ENCODE results near the gene CACNA1H. TPM values are rescaled to one million over a fixed set of nuclear protein-coding genes. Genes with fewer than 3 reads are reported as not detected.

Gene CACNA1H
- total RNA-seq, 1 experiment from 2014 or later = 0.59 TPM

- Histone ChIP-seq H3K9me3 (no peaks in the 10 kb centered on the region), H3K27me3 (peaks cover 2% of the 10 kb centered on the region; the same call in 1 of the 2 replicates), H3K36me3 (no peaks in the 10 kb centered on the region), H3K4me3 (no peak overlapping the region)
- DNase-seq = no peak
Observed at GRCh38 chr16:1202274-1202673, 49.4 kb downstream of the CACNA1H start.

GRCh38 chr16:1204933-1205332 is 52.0 kb downstream of the CACNA1H start:
- Histone ChIP-seq H3K27me3 (peaks cover 2% of the 10 kb centered on the region; the same call in 1 of the 2 replicates), H3K4me3 (no peak overlapping the region), H3K36me3 (no peaks in the 10 kb centered on the region), H3K9me3 (no peaks in the 10 kb centered on the region)
- DNase-seq = no peak

- Histone ChIP-seq H3K27me3 (peaks cover 2% of the 10 kb centered on the region; the same call in 1 of the 2 replicates), H3K9me3 (no peaks in the 10 kb centered on the region), H3K4me3 (no peak overlapping the region), H3K36me3 (no peaks in the 10 kb centered on the region)
- no peak for DNase-seq
Observed at GRCh38 chr16:1206326-1206725, 53.4 kb downstream of the CACNA1H start.

GRCh38 chr16:1206786-1207185 is 53.9 kb downstream of the CACNA1H start:
- no peaks in the 10 kb centered on the region for H3K36me3 ChIP-seq
- peaks cover 2% of the 10 kb centered on the region; the same call in 1 of the 2 replicates for H3K27me3 ChIP-seq
- H3K4me3 ChIP-seq = no peak overlapping the region
- H3K9me3 ChIP-seq = no peaks in the 10 kb centered on the region
- DNase-seq = no peak

- H3K36me3 ChIP-seq = no peaks in the 10 kb centered on the region
- no peak for DNase-seq
- H3K4me3 ChIP-seq = no peak overlapping the region
- peaks cover 2% of the 10 kb centered on the region; the same call in 1 of the 2 replicates for H3K27me3 ChIP-seq
- H3K9me3 ChIP-seq = no peaks in the 10 kb centered on the region
Observed at GRCh38 chr16:1208239-1208830, 55.4 kb downstream of the CACNA1H start.

- Histone ChIP-seq H3K27me3 (peaks cover 2% of the 10 kb centered on the region; the same call in 1 of the 2 replicates), H3K36me3 (no peaks in the 10 kb centered on the region), H3K9me3 (no peaks in the 10 kb centered on the region), H3K4me3 (no peak overlapping the region)
- no peak for DNase-seq
Observed at GRCh38 chr16:1209081-1209480, 56.2 kb downstream of the CACNA1H start.

GRCh38 chr16:1210461-1210860 is 57.6 kb downstream of the CACNA1H start:
- Histone ChIP-seq H3K27me3 (no peaks in the 10 kb centered on the region; the same call in 1 of the 2 replicates), H3K9me3 (no peaks in the 10 kb centered on the region), H3K36me3 (no peaks in the 10 kb centered on the region), H3K4me3 (no peak overlapping the region)
- no peak for DNase-seq

- no peaks in the 10 kb centered on the region; the same call in 1 of the 2 replicates for H3K27me3 ChIP-seq
- no peaks in the 10 kb centered on the region for H3K9me3 ChIP-seq
- no peak for DNase-seq
- no peak overlapping the region for H3K4me3 ChIP-seq
- H3K36me3 ChIP-seq = no peaks in the 10 kb centered on the region
Observed at GRCh38 chr16:1211451-1212268, 58.8 kb downstream of the CACNA1H start.

GRCh38 chr16:1212616-1213194 is 59.8 kb downstream of the CACNA1H start:
- Histone ChIP-seq H3K4me3 (no peak overlapping the region), H3K9me3 (no peaks in the 10 kb centered on the region), H3K36me3 (no peaks in the 10 kb centered on the region), H3K27me3 (no peaks in the 10 kb centered on the region; the same call in 1 of the 2 replicates)
- DNase-seq = no peak

- no peak overlapping the region for H3K4me3 ChIP-seq
Observed at GRCh38 chr16:1213231-1213630, 60.3 kb downstream of the CACNA1H start.

GRCh38 chr16:1213796-1214372 is 61.0 kb downstream of the CACNA1H start:
- no peaks in the 10 kb centered on the region for H3K36me3 ChIP-seq
- no peaks in the 10 kb centered on the region for H3K27me3 ChIP-seq
- DNase-seq = no peak
- H3K9me3 ChIP-seq = no peaks in the 10 kb centered on the region
- no peak overlapping the region for H3K4me3 ChIP-seq

More at GRCh38 chr16:1213231-1213630, 60.3 kb downstream of the CACNA1H start:
- Histone ChIP-seq H3K9me3 (no peaks in the 10 kb centered on the region), H3K27me3 (no peaks in the 10 kb centered on the region; the same call in 1 of the 2 replicates), H3K36me3 (no peaks in the 10 kb centered on the region)
- no peak for DNase-seq

- DNase-seq = no peak
- Histone ChIP-seq H3K36me3 (no peaks in the 10 kb centered on the region), H3K9me3 (no peaks in the 10 kb centered on the region), H3K4me3 (no peak overlapping the region), H3K27me3 (no peaks in the 10 kb centered on the region)
Observed at GRCh38 chr16:1214719-1215118, 61.8 kb downstream of the CACNA1H start.

- no peak for DNase-seq
- H3K4me3 ChIP-seq = no peak overlapping the region
- no peaks in the 10 kb centered on the region for H3K9me3 ChIP-seq
- no peaks in the 10 kb centered on the region for H3K36me3 ChIP-seq
- no peaks in the 10 kb centered on the region; the same call in 1 of the 2 replicates for H3K27me3 ChIP-seq
Observed at GRCh38 chr16:1215574-1216295, 62.8 kb downstream of the CACNA1H start.

GRCh38 chr16:1216296-1216619 is 63.4 kb downstream of the CACNA1H start:
- Histone ChIP-seq H3K36me3 (no peaks in the 10 kb centered on the region), H3K4me3 (no peak overlapping the region), H3K9me3 (no peaks in the 10 kb centered on the region), H3K27me3 (no peaks in the 10 kb centered on the region; the same call in 1 of the 2 replicates)
- no peak for DNase-seq

- no peak for DNase-seq
- no peaks in the 10 kb centered on the region for H3K9me3 ChIP-seq
- no peaks in the 10 kb centered on the region for H3K36me3 ChIP-seq
- no peaks in the 10 kb centered on the region; the same call in 1 of the 2 replicates for H3K27me3 ChIP-seq
- no peak overlapping the region for H3K4me3 ChIP-seq
Observed at GRCh38 chr16:1216681-1217400, 63.9 kb downstream of the CACNA1H start.

- Histone ChIP-seq H3K4me3 (no peak overlapping the region), H3K36me3 (no peaks in the 10 kb centered on the region), H3K27me3 (no peaks in the 10 kb centered on the region; the same call in 1 of the 2 replicates), H3K9me3 (no peaks in the 10 kb centered on the region)
- DNase-seq = no peak
Observed at GRCh38 chr16:1217526-1217925, 64.6 kb downstream of the CACNA1H start.
